HK-2 (cell line): ENCODE data around the gene ARFGAP3.

Experiments
- DNase-seq: peaks from one replicate; pipeline ENCODE4 v3.0.0-alpha.2; 2018; ENCODE audit not compliant: unreplicated experiment

Gene ARFGAP3

GRCh38 chr22:42884616-42885375 is 27.7 kb upstream of the ARFGAP3 start:
- DNase-seq = no peak

- no peak for DNase-seq
Observed at GRCh38 chr22:42883970-42884369, 26.9 kb upstream of the ARFGAP3 start.

- DNase-seq = no peak
Observed at GRCh38 chr22:42883121-42883520, 26.0 kb upstream of the ARFGAP3 start.

- no peak for DNase-seq
Observed at GRCh38 chr22:42881982-42882656, 25.0 kb upstream of the ARFGAP3 start.

- DNase-seq = no peak
Observed at GRCh38 chr22:42881298-42881697, 24.2 kb upstream of the ARFGAP3 start.

GRCh38 chr22:42880815-42881214 is 23.7 kb upstream of the ARFGAP3 start:
- no peak for DNase-seq

GRCh38 chr22:42879371-42880021 is 22.4 kb upstream of the ARFGAP3 start:
- no peak for DNase-seq

- DNase-seq = no peak
Observed at GRCh38 chr22:42878561-42879305, 21.7 kb upstream of the ARFGAP3 start.

GRCh38 chr22:42877597-42878340 is 20.7 kb upstream of the ARFGAP3 start:
- DNase-seq = no peak

- DNase-seq = no peak
Observed at GRCh38 chr22:42877158-42877557, 20.1 kb upstream of the ARFGAP3 start.

- DNase-seq = no peak
Observed at GRCh38 chr22:42876041-42876440, 19.0 kb upstream of the ARFGAP3 start.

GRCh38 chr22:42874010-42874409 is 16.9 kb upstream of the ARFGAP3 start:
- no peak for DNase-seq

GRCh38 chr22:42873356-42873755 is 16.3 kb upstream of the ARFGAP3 start:
- no peak for DNase-seq

- DNase-seq = no peak
Observed at GRCh38 chr22:42872821-42873220, 15.7 kb upstream of the ARFGAP3 start.

- no peak for DNase-seq
Observed at GRCh38 chr22:42871146-42872050, 14.3 kb upstream of the ARFGAP3 start.

GRCh38 chr22:42869888-42870480 is 12.9 kb upstream of the ARFGAP3 start:
- DNase-seq = no peak

- no peak for DNase-seq
Observed at GRCh38 chr22:42869463-42869862, 12.4 kb upstream of the ARFGAP3 start.

- DNase-seq = no peak
Observed at GRCh38 chr22:42868751-42869251, 11.7 kb upstream of the ARFGAP3 start.

- no peak for DNase-seq
Observed at GRCh38 chr22:42866100-42866499, 9.0 kb upstream of the ARFGAP3 start.

GRCh38 chr22:42865536-42865935 is 8.5 kb upstream of the ARFGAP3 start:
- no peak for DNase-seq
